Superior temporal gyrus (tissue), 1 donor: ENCODE measurements around the gene CCSER1.
A peak's percentile ranks its signal among the peaks of the same experiment; 100 is the strongest.

Experiments
- DNase-seq: peaks from one replicate; pipeline ENCODE4 v3.0.0-alpha.2; 2016; ENCODE audit errors: extremely low spot score

CCSER1 gene

DNA sequence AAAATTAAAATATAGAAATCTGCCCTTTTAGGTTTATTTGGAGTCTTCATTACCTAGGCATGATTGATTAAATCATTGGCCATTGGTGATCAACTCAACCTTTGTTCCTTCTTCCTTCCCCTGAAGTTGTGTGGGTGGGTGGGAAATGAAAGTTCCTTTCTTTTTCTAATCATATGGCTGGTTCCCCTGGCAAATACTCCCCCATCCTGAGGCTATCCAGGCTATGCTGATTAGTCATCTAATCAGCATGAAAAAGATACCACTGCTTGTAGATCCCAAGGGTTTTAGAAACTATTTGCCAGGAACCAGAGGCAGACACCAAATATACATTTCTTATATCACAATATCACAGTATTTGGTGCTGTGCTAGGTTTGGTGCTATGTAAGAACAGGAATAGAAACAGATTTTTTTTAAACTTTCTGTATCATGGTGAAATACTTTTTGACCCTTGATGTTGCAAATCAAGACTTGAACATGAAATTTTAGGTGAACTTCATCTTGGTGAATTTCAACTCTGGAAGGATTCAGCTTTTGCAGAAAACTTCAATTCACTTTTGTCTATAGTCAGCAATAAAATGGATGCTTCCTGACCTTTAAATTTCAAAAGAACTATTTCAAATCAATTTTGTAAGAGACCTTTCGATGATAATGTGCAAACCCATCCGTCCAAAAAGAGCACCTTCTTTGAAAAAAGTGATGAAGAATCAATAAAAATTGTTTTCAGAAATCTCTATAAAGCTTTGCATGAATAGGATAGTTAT is 71.1 kb downstream of the CCSER1 start:
- DNase-seq, result no peak

DNA sequence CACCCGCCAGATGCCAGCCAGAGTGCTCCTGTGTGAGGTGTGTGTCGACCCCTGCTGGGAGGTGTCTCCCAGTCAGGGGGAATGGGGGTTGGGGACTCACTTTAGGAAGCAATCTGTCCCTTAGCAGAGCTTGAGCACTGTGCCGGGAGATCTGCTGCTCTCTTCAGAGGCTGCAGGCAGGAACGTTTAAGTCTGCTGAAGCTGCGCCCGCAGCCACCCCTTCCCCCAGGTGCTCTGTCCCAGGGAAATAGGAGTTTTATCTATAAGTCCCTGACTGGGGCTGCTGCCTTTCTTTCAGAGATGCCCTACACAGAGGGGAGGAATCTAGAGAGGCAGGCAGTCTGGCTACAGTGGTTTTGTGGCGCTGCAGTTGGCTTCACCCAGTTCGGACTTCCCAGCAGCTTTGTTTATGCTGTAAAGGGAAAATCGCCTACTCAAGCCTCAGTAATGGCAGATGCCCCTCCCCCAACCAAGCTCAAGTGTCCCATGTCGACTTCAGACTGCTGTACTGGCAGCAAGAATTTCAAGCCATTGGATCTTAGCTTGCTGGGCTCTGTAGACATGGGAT is 80.8 kb downstream of the CCSER1 start:
- no peak for DNase-seq

DNA sequence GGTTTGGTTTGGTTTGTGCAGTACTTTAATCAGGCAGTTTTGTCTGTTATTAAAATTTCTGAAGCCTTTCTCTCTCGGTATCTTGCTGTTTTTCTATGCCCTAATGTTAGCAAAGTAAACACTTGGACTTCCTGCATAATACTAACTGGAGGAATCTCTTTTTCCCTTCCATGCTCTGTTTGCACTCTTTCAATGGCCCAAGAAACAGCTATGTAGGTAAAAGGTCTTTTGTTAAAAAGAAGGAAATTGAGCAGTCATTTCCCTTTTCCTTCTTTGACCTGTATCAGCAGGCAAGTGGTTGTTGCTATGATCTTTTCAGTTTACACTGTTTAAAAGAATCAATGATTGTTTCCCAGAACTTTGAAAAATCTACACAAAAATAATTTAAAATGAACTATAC is 82.7 kb downstream of the CCSER1 start:
- no peak for DNase-seq

DNA sequence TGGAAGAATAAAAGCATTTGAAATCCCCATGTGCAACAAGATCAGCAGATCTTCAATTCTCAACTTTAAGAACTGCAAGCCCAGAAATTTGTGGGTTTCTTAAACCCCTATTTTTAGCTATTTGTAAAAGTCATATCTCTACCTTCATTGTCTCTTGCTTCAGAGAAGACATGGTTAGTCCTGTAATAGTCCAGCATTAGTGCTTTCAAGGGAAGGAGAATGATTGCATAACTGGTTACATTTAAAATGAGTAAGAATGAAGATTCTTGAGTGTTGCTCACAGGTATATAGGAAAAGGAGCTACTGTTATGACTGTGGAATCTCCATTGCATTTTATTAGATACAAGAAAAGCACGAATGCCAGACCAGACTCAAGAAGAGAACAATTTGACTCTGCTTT is 84.0 kb downstream of the CCSER1 start:
- DNase-seq, result no peak

DNA sequence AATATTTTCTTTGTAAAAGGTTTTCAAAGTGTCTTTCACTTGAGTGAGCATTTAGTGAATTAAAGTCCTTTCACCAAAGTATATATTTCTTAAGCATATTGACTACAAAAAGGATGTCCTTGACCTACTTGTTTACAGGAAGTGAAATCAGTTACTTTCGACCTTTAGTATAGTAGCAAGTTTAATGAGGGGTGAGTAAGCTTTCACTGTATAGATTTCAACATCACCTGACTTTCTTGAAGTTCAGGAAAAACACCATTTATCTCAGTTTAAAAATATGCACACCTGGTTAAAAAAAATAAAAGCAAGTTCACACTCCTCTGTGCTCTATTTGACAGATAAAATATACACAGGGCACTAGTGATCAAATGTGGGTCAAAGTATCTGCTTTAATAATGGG is 88.1 kb downstream of the CCSER1 start:
- no peak for DNase-seq

DNA sequence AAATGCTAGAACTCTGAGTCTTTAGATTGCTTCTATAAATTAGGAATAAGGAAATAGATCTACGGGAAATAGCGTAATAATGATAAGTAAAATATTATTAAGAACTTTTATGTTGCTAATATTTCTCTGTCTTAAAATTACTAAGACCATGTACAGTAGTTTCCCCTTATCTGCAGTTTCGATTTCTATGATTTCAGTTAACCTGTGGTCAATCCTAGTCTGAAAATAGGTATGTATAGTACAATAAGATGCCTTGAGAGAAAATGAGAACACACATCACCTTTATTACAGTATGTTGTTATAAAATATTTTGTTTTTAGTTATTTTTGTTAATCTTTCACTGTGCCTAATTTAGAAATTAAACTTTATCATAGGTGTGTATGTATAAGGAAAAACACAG is 92.6 kb downstream of the CCSER1 start:
- DNase-seq, result no peak

DNA sequence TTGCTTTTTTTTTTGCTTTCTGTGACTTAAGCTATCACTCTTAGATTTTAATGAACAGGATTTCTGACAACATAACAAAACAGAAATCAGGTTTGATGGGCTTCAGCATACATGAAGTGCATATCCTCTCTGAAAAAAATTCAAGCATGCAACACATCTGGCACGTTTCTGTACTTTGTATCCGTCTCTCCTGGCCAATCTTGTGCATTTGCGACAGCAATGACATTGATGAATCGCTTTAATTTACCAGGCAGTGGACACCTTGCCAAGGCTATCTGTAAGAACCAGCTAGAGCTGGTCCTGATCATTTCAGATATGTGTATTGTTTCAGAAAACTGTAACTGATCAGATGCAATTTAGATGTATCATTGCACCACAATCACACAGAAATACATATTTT is 93.3 kb downstream of the CCSER1 start:
- no peak for DNase-seq

DNA sequence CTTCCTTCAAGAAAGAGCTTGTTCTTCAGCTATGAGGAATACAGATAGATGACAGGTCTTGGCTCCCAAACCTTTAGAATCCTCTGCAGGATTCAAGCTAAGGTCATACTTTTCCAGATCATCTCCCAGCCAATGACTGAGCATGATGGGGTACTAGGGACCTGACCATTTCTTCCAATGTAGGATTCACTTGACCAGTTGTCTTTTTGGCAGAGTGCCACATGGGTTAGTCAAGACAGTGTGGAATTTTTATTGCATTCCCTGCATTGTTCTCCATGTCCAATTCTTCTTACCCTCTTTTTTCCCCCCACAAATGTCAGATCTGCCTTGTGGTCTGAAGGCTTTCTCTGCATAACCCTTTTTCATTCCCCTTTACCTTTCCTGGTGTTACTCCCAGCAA is 99.5 kb downstream of the CCSER1 start:
- DNase-seq, result no peak

DNA sequence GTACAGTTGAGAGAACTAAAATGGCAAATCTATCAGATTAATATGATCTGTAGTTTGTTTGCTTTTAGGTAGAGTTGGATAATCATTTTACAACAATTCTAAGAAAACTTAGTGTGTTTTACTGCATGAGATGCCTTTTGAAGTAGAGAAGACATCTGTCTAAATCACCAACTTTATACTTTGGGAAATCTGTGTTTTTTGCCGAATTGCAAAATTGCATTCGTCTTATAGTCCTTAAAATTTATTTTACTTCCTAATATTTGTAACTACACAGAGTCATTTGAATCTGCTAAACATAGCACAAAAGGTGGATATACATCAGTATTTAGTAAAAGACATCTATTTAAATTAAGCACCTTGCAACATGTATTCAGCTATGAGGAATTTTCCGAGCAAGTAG is 100.0 kb downstream of the CCSER1 start:
- DNase-seq, result no peak

DNA sequence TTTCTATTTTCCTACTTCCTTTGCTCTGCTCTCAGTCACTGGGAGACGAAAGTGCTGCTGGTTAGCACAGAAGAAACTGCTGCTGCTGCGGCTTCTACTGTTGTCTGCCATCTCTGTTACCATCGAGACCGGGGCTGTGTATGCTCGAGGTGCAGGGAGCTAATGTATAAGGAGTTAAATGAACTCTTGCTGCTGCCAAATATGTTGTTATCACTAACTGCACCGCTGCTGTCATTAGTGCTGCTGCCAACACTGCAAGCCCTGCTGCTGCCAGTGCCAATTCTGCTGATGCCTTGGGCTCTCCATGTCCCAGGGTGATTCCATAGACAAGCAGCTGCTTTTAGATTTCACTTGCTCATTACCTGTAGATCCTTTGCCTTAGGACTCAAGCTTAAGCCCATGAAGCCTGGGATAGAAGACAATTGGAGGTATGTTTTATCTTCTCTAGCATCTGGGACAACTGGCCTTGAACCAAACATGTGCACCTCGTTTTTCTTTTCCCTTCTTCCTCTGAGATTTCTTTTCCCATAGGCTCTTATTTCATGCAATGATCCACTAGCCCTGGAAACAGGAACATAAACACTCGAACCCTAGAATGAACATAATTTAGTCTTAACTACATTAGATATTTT is 107.8 kb downstream of the CCSER1 start:
- peak; percentile 30 for DNase-seq

DNA sequence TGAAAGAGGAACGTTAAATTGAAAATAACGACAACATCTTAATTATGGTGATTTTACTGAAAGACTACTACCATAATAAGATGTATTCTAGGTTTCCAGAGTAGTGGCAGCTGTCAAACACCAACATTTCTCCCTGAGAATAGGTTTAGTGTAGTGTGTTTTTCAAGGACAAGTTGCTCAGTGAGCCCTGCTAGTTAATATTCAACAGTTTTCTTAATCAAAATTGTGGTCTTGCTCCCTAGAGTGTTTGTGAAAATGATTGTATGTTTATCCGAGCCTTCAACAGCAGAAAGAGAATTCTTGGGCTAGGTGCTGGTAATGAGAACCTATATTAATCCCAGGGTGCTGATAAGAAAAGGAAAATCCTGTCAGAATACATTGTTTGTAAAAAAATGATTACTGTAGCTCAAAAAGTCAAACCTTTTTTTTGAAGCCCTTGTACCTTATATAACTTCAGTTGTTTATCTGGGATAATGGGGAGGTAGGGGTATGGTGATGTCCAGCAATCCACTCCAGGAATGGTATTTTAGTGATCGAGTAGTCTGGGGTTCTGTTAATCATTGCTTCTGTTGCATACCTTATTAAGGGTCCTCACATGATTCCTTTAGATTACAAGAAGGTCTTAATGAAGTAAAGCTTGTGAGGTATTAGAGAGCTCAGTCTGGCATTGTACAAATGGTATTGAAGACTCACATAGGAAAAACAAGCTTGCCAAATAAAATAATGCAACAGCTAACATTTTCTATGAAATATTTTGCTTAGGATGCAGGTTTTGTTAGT is 110.7 kb downstream of the CCSER1 start:
- no peak for DNase-seq

DNA sequence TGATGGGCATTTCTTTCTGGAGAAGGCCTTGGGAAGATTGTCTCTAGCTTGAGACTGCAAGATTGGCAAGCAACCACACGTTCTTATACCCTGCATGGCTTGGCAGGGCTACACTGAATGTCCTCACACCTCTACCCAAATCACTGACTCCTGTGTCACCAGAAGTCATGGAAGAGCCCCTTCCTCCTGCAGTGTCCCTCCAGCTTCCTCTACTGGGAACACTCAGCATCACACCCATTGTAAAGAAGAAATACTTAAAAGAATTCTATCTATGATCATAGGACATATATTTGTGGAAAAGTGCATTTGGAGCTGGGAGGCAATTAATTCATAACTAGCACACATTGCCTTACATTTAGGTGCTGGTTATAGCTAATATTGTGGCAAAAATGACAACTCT is 113.1 kb downstream of the CCSER1 start:
- DNase-seq, result no peak

DNA sequence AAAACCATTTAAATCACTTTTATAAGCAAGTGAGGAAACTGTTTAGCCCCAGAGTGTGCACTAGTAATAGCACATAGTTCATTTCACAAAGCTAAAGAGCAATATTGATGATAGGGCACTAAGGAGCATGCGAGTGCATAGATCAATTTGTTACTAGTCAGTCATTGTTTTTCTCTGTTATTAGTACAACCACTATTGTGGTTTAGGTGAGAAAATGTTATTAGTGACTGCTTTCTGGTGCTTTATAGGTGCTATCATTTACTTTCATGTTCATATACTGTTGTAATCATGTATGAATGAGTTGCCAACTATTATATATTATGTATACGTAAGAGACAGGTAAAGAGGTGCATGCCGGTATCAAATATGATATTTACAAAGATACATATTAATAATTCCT is 113.8 kb downstream of the CCSER1 start:
- no peak for DNase-seq

DNA sequence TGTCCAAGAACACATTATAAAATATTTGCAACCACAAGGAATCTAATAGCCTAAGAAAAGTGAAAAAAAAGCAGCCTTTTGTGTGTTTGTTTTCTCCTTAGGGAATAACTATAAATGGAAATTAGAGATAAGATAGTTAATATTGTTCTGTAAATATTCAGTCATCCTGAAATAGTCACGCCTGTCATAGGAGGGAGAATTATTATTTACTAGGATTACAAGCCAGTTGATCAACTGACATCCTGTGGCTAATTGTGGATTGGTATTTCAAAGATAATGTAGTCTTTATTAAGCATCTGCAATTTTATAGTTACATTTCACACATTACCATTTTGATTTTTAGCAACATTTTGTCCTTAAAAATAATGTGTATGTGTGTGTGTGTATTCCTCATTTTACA is 118.6 kb downstream of the CCSER1 start:
- no peak for DNase-seq

DNA sequence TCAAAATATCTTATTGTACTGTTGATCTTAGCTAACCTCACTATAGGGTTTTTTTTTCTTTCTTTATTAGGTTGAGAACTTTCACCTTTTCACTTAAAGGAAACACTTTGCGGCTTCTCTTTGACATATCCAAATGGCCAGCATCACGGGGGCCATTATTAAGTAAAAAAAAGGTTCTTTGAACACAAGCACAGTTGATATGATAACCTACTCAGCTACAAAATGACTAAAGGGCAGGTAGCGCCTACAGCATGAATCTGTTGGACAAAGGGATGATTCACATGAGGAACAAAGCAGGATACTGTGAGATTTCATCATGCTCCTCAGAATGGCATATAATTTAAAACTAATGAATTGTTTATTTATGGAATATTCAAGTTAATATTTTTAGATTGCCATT is 119.6 kb downstream of the CCSER1 start:
- DNase-seq, result no peak

DNA sequence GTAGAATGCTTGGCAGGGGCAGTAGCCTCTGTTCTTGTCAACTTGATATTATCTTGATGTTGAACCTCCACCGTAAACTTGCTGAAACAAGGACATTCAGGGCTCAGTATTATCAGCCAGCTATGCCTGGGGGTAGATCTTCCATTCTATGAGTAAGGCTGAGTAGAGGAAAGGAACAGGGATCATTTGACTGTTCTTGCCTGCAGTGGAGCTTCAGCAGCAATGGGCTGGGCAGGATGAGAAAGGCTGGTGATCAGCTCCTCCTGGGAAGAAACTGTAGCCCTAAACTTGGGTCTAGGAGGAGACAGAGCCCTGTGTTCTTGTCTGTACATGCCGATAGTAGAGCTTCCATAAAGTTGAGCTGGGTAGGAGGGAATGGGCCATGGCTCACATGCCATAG is 127.2 kb downstream of the CCSER1 start:
- DNase-seq, result no peak

DNA sequence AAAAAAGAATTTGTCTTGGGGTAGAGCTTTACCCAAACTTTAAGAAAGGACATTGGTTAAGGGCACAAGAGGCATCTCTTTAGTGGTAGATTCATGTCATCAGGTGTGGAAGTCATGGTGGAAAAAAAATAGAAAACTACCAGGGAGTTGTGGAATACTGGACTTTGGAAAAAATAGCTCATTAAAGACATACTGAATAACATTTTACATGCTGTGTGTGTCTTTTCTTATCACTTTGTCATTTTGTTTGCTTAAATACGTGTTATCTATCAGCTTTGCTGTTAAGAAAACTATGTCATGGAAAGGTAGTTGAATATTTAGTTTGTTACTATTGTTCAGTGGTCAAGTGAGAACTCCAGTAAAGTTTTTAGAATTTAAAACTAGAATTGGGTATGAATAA is 147.0 kb downstream of the CCSER1 start:
- no peak for DNase-seq

DNA sequence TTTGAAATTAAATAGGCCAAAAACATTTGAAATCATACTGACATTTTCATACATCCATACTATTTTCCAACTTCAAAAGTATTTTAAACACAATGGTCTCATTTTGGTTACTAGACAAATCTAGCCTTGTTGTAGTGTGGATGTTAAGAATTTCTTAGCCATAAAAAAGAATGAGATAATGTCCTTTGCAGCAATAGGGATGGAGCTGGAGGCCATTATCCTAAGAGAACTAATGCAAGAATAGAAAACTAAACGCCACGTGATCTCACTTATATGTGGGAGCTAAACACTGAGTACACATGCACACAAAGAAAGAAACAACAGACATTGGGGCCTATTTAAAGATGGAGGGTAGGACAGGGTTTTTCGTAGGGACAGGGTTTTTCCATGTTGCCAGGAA is 153.8 kb downstream of the CCSER1 start:
- DNase-seq, result no peak

DNA sequence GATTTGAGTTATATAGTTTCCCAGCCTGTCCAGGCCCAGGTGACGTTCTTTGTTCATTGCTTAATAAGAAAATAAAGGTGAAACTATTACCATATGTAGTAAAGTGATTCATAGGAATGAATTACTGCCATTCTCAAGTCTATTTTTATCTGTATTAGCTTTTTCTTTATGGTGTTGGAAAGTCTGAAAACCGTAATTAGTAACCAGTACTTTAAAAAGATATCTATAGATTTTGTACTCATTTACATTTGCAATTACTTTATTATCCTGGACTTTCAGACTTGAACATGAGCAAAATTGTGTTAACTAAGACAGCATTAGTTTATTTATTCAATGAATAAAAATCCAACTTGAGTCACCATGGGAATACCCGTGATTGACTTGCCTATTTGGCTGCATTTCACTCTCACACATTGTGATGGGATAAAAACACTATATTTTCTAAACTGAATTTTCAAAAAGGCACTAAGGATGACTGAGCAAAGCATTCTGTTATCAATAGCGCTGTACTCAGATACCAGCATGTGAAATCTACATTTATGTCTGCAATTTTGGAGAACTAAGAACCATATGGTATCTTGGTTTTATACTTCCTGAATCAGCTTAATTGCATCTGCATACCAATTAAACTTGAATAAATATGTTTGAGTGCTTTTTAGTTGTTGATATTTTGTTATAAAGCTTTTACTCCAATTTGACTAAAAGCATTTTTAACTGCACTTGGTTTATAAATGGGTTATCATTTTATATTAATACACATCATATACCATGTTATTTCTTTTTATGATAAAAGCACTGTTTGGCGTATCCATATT is 154.6 kb downstream of the CCSER1 start:
- peak; percentile 30 for DNase-seq

DNA sequence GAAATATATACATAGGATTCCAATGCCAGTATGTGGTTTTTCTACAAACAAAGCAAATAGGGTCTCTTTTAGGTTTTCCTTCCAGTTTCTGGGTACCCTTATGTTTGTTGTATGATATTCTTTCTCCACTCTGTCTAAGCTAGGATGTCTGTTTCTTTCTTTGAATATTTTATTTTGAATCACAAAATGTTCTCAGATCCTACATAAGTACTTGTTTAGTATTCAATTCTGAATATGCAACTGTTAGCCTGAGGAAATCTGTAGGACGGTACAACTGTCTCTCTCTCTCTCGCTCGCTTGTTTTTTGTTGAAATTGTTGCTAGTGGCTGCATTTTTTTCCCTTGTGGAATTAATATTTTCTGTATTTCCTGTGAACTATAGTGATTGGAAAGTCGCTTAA is 163.2 kb downstream of the CCSER1 start:
- no peak for DNase-seq

DNA sequence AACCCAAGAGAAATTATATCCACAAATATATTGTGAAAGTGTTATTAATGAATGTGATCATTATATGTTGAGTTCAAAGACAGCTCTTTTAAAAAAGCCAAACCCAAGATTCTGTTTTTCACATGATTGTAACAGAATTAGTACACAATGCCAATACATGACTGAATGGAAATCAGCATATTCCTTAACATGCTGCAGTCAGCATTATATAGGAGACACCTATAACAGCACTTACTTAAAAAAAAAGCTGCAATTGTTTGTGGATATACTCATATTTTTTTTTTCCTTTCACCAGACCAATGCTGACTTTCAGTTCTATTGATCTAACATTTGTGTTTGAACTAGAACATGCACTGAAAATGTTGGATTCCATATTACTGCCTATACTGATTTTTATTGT is 165.2 kb downstream of the CCSER1 start:
- DNase-seq, result no peak

DNA sequence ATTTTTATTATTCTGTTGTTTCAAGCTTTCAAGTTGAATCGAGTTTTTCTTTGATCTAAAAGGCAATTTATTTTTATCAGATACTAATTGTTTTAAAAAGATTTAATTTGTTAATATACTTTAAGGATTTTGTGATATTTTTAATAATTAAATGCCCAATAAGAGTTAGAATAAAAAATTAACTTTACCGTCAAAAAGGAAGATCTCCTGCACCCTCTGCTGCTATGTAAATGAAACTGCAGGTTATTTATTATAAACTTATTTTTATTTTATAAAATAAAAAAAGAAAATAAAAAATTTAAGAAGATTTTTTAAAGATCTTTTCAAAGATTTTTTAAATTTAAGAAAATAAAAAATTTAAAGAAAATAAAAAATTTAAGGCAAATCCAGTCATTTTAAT is 166.1 kb downstream of the CCSER1 start:
- no peak for DNase-seq
